ENCODE results near the gene HNF4A. TPM values are rescaled to one million over a fixed set of nuclear protein-coding genes. Genes with fewer than 3 reads are reported as not detected.

Gene HNF4A
- total and polyA plus RNA-seq, 2 of the 13 experiments (the other 11 are each of a cell fraction or from before 2014, with no cell fraction given) = 80.9 to 169 TPM

GRCh38 chr20:44403194-44404112 lies 48.0 kb downstream of the HNF4A start (continued):
- TF ChIP-seq SNAPC4 (CRISPR knock-in tag; IDR thresholded peaks at IDR 0.05) (no peak), ATF2 (CRISPR knock-in tag; IDR thresholded peaks at IDR 0.05) (no peak), MTERF4 (CRISPR knock-in tag; IDR thresholded peaks at IDR 0.05) (0 out of 2 replicates have a peak, but pooled peaks have one; percentile 0), ZXDC (CRISPR knock-in tag; IDR thresholded peaks at IDR 0.05) (no peak; the same call in none of the 2 replicates), ZSCAN29 (CRISPR knock-in tag; conservative IDR thresholded peaks at IDR 0.05) (no peak), ARID5B (CRISPR knock-in tag; IDR thresholded peaks at IDR 0.05) (no peak), ZFP90 (CRISPR knock-in tag; IDR thresholded peaks at IDR 0.05; ENCODE audit: borderline replicate concordance) (no peak), MXI1 (IDR thresholded peaks at IDR 0.05; ENCODE audit: borderline replicate concordance, low read depth, low read length) (no peak), DNMT3B (CRISPR knock-in tag; conservative IDR thresholded peaks at IDR 0.05) (no peak), RFXANK (CRISPR knock-in tag; IDR thresholded peaks at IDR 0.05) (0 out of 2 replicates have a peak, but pooled peaks have one; percentile 21), ISL2 (CRISPR knock-in tag; IDR thresholded peaks at IDR 0.05) (no peak), ATF7 (IDR thresholded peaks at IDR 0.05) (no peak), ATF7 (CRISPR knock-in tag; IDR thresholded peaks at IDR 0.05) (no peak), FOXA1 (IDR thresholded peaks at IDR 0.05) (no peak), FOXA1 (CRISPR knock-in tag; IDR thresholded peaks at IDR 0.05) (no peak)
